Measurements from ENCODE around the gene KLHL18. TPM values are rescaled to one million over a fixed set of nuclear protein-coding genes. Genes with fewer than 3 reads are reported as not detected.
A peak's percentile ranks its signal among the peaks of the same experiment; 100 is the strongest.

The KLHL18 gene
- total RNA-seq (2021; ENCODE audit: unreplicated experiment) (35.4 TPM), Bru-seq, nascent RNA (percentile 68 among the genes with signal in this experiment), BruChase-seq, experiment 1, labeled RNA remaining after a 2-hour chase (percentile 75 among the genes with signal in this experiment), BruChase-seq, experiment 2, labeled RNA remaining after a 6-hour chase (percentile 73 among the genes with signal in this experiment)
- 27.9 TPM for polyA plus RNA-seq (2012; ENCODE audit: insufficient read length)
- long read RNA-seq, full-length matches to known transcripts, result 24 of 76 reads
- long read RNA-seq, partial matches to known transcripts, result 10 of 76 reads
- long read RNA-seq, other reads (novel, unspliced or antisense), result 42 of 76 reads

- intact Hi-C loops (cut with micrococcal nuclease; ENCODE audit: unreplicated experiment), result no loop called here
- Histone ChIP-seq H3K27me3 (ENCODE audit: control insufficient read depth, insufficient read depth, low read length) (no peaks in the 10 kb centered on the region), H3K36me3 (ENCODE audit: control insufficient read depth, insufficient read depth, low read length) (peaks cover 3% of the 10 kb centered on the region; the same call in 1 of the 2 replicates), H3K4me1 (ENCODE audit: control insufficient read depth, insufficient read depth, low read length) (peaks cover 6% of the 10 kb centered on the region; the same call in 1 of the 2 replicates), H3K27ac (ENCODE audit: low read length) (peak within 1 kb of the TSS; percentile 90), H3K9me3 (ENCODE audit: control insufficient read depth, insufficient read depth, low read depth, low read length) (no peaks in the 10 kb centered on the region), H3K4me3 (ENCODE audit: low read depth in 2 of 2, low read length in 2 of 2) (peak within 1 kb of the TSS; percentile 91 to 94)
- in situ Hi-C loops (cut with HindIII; ENCODE audit: low pct_unique_long_range_greater_than_20kb, low sequenced_read_pairs), result no loop called here
- peak; percentile 99 for TF ChIP-seq SIN3A (IDR thresholded peaks at IDR 0.05; ENCODE audit: borderline replicate concordance, insufficient read depth, low read depth, low read length)
- TF ChIP-seq CTCF (IDR thresholded peaks at IDR 0.05), result no peak
- peak; percentile 67 for TF ChIP-seq POLR2AphosphoS5 (IDR thresholded peaks at IDR 0.05; ENCODE audit: low read depth, low read length)
- peak; percentile 77 for TF ChIP-seq TCF7L2 (IDR thresholded peaks at IDR 0.05; ENCODE audit: low read depth, low read length)
- TF ChIP-seq REST (IDR thresholded peaks at IDR 0.05; ENCODE audit: insufficient read depth in 1 of 2, low read depth in 2 of 2, low read length in 1 of 2), result 0 out of 4 replicates have a peak, but pooled peaks of 1 of the 2 experiments have one; percentile 47
- POLR2A ChIA-PET, result interaction anchor here (0.5 to 0.6 kb wide), 3 partner anchors 267 to 1099 kb away, joined by 5 to 7 read pairs (median 5); no protein-coding TSS in a partner anchor
- DNase-seq (ENCODE audit: low read depth, low spot score), result peak; percentile 74
- no TSS peak for BruUV-seq (replicated peaks)
- CTCF ChIA-PET, result no interaction called here
- peak; percentile 94 for ATAC-seq
Observed at GRCh38 chr3:47282424-47283192, at the start of gene KLHL18, which contains the start of gene KIF9. TSS of gene KLHL18 (plus strand) at chr3:47282944. CDS start at chr3:47282966, 22 bp downstream. TSS of gene KIF9 (minus strand) at chr3:47282799. CDS start at chr3:47277374, 5,425 bp downstream.

- POLR2A ChIA-PET, result no interaction called here
- Histone ChIP-seq H3K27ac (ENCODE audit: low read length) (no peak overlapping the region), H3K4me1 (ENCODE audit: control insufficient read depth, insufficient read depth, low read length) (no peaks in the 10 kb centered on the region), H3K36me3 (ENCODE audit: control insufficient read depth, insufficient read depth, low read length) (no peaks in the 10 kb centered on the region), H3K27me3 (ENCODE audit: control insufficient read depth, insufficient read depth, low read length) (no peaks in the 10 kb centered on the region), H3K9me3 (ENCODE audit: control insufficient read depth, insufficient read depth, low read depth, low read length) (no peaks in the 10 kb centered on the region), H3K4me3 (ENCODE audit: low read depth in 2 of 2, low read length in 2 of 2) (no peak overlapping the region)
- intact Hi-C loops (cut with micrococcal nuclease; ENCODE audit: unreplicated experiment), result no loop called here
- BruUV-seq (replicated peaks), result no TSS peak
- TF ChIP-seq REST (IDR thresholded peaks at IDR 0.05; ENCODE audit: insufficient read depth in 1 of 2, low read depth in 2 of 2, low read length in 1 of 2) (no peak), CTCF (IDR thresholded peaks at IDR 0.05) (no peak)
- in situ Hi-C loops (cut with HindIII; ENCODE audit: low pct_unique_long_range_greater_than_20kb, low sequenced_read_pairs), result no loop called here
- no peak for DNase-seq (ENCODE audit: low read depth, low spot score)
- ATAC-seq, result no peak
- CTCF ChIA-PET, result no interaction called here
Observed at GRCh38 chr3:47238017-47238416, 44.7 kb upstream of the KLHL18 start.
